ENCODE measurements around the gene NRXN3. TPM values are rescaled to one million over a fixed set of nuclear protein-coding genes. Genes with fewer than 3 reads are reported as not detected.

NRXN3 gene
- total RNA-seq, 1 donor from 2014 or later = 38.1 TPM

- DNase-seq (ENCODE audit: low spot score) = no peak
- ATAC-seq = no peak
- intact Hi-C loops (cut with DNase I) = no loop called here
Measured at GRCh38 chr14:79861111-79861510, 1690.9 kb downstream of the NRXN3 start.

DNA sequence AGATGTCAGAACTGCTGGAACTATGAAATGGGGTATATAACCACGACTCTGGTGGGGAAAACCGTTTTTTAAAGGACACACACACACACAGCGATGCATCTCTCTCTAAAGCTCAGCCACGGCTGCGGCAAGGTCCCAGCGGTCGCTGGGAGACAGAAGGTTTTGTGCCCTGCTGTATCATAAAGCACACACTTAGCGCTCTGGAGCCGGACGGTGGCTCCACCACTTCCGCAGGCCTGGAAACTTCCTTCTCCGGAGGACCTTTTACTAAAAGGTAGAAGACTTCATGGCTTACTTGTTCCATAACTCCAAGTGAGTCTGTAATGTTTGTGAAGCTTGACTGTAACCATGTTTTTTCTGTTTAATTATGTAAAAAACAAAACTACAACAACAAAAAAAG, 1691.9 kb downstream of the NRXN3 start:
- ATAC-seq (no peak), DNase-seq (ENCODE audit: low spot score) (no peak)
- intact Hi-C loops (cut with DNase I) = no loop called here

DNA sequence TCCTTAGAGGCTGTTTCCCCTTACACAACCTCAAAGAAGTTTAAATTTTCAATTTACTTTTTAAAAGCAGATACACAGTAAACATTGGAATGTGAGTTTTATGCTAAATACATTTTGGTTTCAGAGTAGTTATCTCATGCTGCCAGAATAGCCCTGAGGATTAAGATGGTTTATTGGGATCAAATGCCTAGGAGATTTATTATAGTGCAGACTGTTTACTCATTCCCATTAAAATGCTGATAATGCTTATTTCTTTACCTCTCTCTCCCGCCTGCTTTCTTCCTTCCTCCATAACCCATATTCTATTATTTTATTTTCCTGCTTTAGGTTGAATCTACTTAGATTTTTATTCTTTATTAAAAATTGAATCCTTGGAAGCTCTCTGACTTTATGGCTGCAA, 1701.0 kb downstream of the NRXN3 start:
- intact Hi-C loops (cut with DNase I) = no loop called here
- ATAC-seq (no peak), DNase-seq (ENCODE audit: low spot score) (no peak)

DNA sequence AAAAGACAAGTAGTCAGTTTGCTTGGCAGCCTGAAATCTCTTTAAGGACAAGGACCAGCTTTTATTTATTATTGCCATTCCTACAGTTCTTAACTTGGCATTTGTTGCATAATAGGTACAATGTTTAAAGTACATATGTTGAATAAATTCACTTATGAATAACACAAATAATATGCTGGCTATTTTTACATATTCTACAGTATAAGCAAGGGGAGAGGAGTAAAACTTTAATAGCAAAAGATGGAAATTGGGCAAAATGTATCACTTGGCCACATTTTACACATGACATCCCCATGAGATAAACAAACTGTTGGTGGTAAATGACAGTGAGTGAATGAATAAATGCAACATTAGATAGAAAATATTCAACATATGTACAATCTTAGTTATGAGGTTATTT, 1708.1 kb downstream of the NRXN3 start:
- ATAC-seq = no peak
- intact Hi-C loops (cut with DNase I) = no loop called here

GRCh38 chr14:79878785-79879184, 1708.6 kb downstream of the NRXN3 start:
- DNase-seq (ENCODE audit: low spot score) (no peak), ATAC-seq (no peak)
- intact Hi-C loops (cut with DNase I) = no loop called here

More for the DNA sequence above, 1708.1 kb downstream of the NRXN3 start:
- no peak for DNase-seq (ENCODE audit: low spot score)

DNA sequence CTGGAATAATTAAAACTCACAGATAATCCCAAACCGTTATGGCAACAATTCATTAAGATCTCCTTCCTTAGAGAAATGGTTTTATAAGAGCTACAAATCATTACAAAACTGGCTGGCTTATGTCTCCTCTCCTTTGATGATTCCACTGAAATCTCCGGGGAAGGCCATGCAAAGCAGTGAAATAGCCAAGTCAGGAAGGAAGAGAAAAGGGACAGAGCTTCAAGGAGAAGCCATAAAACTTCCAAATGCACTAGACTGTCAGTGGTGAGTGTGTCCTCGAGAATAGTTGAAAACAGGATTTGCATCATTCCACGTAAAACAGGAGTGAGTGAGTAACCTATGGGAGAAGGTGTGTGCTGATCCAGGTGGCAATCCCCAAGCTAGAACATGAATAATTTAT, 1711.1 kb downstream of the NRXN3 start:
- intact Hi-C loops (cut with DNase I) = no loop called here
- no peak for DNase-seq (ENCODE audit: low spot score)
- no peak for ATAC-seq

DNA sequence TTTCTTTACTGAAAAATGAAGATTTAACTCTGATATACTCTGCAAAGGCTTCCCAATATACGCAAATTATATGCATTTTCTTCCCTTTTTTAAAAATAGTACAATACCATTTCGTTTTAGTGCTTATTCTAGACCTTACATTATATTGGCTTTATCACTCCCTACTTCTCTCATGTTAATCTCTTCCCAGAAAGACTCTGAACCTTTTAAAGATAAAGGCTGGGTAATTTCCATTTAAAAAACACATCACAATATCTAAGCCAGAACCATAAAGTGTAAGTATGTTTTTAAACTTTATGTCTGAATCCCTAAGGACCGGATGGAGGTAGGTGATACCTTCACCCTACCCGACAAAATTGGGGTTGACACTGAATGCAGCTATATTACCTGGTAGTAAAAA, 1720.4 kb downstream of the NRXN3 start:
- intact Hi-C loops (cut with DNase I) = no loop called here
- DNase-seq (ENCODE audit: low spot score) (no peak), ATAC-seq (no peak)

- DNase-seq (ENCODE audit: low spot score) = no peak
- no peak for ATAC-seq
- intact Hi-C loops (cut with DNase I) = no loop called here
Measured at GRCh38 chr14:79896009-79896408, 1725.8 kb downstream of the NRXN3 start.

- ATAC-seq = no peak
Measured at GRCh38 chr14:79899610-79900009, 1729.4 kb downstream of the NRXN3 start.

DNA sequence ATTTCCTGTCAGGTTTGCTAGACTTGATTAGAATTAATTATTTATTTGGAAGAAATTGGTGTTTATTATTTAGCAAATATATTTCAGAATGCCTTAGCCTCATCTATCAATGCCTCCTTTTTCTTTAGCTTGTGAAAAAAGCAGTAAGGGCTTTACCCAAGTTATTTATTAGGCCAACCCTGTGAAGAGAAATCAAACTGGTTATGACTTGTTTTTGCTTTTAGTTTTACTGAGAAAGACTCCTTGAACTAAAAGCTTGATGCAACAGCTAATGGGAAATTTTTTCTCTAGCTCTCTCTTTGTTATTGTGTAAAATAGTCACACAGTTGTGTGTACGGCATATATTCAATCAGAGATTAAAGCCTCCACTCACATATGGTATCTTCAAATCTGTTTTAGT, 1734.3 kb downstream of the NRXN3 start:
- intact Hi-C loops (cut with DNase I) = no loop called here
- ATAC-seq = no peak
- DNase-seq (ENCODE audit: low spot score) = no peak

More at GRCh38 chr14:79899610-79900009, 1729.4 kb downstream of the NRXN3 start:
- intact Hi-C loops (cut with DNase I) = no loop called here
- DNase-seq (ENCODE audit: low spot score) = no peak

DNA sequence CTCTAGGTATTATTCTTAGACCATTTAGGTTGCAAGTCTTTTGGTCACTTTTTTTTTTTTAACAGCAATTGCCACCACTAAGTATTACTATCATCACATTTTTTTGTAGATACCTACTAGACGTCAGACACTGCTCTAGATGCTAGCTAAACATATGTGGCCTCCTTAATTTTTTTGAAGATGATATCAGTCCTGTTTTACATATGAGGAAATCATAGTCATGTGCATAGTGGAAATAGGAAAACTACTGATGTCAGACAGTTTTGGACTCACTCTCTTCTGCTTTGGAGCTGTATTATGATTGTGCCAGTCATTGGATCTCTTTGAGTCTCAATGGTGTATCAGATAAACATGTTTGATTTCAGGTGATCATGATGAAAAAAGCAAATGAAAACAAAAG, 1736.8 kb downstream of the NRXN3 start:
- intact Hi-C loops (cut with DNase I) = no loop called here
- no peak for DNase-seq (ENCODE audit: low spot score)
- ATAC-seq = no peak

DNA sequence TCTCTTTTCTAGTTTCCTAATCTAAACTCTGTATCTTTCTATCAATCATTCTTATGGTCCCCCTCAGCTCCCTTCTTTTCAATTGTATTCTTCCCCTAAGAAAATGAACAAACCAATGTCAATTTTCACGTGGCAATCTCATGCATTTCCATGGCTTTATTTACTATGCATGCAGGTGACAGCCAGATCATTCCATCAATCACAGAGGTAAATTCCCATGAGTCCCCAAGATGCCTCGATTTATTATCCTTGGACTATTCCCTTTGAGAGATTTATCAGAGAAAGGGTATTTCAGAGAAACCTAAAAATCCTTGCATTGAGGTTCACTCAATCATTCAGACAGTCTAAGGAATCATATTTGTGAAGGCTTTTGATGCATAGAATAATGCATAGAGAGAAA, 1739.9 kb downstream of the NRXN3 start:
- ATAC-seq (no peak), DNase-seq (ENCODE audit: low spot score) (no peak)
- intact Hi-C loops (cut with DNase I) = no loop called here

DNA sequence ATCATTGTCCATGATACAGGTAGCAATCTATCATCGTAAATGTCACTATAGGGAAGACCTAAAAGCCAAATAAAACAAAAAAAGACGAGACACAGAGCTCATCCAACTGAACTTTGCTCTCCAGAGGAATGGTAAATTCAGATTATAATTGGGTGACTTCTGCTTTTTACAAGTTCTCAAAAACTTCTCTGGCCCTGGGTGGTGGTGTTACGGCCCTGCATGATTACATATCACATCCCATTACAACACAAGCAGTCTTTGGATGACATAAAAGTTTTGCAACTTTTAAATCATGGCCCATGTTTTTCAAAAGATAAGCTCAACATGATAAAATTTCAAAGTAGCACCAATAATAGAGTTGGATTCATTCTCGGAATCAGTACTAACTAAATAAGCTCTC, 1741.6 kb downstream of the NRXN3 start:
- ATAC-seq (no peak), DNase-seq (ENCODE audit: low spot score) (no peak)
- intact Hi-C loops (cut with DNase I) = no loop called here

DNA sequence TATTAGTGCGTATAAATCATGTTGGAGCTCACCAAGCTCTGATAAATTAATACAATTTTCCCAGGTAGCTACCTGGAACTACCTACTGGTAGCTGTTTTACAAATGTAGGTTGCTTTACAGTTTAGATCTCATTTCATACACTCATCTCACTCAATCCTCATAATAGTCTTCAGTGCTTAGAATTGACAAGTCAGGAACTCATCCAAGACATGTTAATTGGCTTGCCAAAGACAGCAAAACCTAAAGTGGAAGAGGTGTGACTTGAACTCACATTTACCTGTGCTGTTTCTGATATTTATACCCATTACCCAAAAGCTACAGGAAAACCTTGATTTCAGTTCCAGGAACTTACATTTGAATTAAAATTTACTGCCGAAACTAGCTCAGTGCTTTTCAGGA, 1744.4 kb downstream of the NRXN3 start:
- ATAC-seq = no peak
- no peak for DNase-seq (ENCODE audit: low spot score)
- intact Hi-C loops (cut with DNase I) = no loop called here

DNA sequence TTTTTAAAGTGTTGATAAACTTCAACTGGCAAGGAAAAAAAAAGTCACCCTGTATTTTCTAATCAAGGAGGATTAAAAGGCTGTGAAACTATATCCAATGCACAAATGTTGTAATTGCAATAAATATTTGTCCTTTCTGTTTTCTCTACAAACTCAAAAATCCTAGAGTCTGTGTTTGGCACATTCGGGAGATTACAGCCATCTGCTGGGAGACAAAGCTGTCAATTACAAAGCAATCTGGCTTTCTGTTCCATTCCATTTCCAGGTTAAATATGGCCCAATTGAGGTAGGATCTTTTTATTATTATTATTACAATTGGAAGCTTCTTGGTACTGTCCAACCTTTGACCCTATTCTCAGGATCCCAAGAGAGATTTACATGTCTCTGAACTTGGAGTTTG, 1745.2 kb downstream of the NRXN3 start:
- no peak for DNase-seq (ENCODE audit: low spot score)
- ATAC-seq = no peak
- intact Hi-C loops (cut with DNase I) = no loop called here

DNA sequence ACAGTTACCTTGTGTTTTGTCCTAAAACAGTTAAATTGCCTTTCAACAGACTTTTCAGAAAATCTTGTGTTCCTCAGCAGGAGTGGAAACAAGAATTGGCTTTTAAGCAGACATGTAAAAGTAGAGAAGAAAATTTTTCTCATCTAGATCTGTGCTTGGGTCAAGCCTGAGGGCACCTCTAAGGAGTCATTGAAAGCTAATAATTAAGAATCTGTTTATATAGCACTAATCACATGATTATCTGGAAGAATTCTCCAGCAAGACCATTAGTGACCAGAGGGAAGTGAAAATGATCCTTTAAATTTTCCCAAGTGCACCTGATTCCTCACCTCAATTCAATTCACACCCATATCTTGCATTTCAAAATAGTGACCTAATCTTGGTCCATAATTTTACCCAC, 1746.1 kb downstream of the NRXN3 start:
- ATAC-seq = no peak
- no peak for DNase-seq (ENCODE audit: low spot score)
- intact Hi-C loops (cut with DNase I) = no loop called here

DNA sequence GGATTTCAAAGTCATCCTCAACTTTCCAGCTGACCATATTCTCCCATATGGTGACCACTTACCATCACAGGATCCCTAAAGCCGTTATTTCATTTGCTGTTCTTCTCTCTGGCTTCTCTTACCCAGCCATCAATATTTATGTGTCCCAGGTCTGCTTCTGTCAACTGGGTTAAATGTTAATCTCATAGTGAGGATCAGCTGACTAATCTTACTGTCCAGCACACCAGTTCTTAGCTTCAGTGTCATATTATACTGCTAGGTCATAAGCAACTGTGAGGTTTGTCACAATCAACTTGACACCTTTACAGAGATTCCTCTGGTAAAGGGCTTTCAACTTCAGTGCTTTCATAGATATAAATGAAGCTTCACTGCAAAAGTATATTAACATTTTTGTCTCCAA, 1746.7 kb downstream of the NRXN3 start:
- DNase-seq (ENCODE audit: low spot score) (no peak), ATAC-seq (no peak)
- intact Hi-C loops (cut with DNase I) = no loop called here

All from sciatic nerve (tissue), 2 donors.